NT2/D1 (cell line): ENCODE results near the gene RUNX1.

ENCODE experiments used
- DNase-seq: peaks from one replicate; pipeline ENCODE4 v3.0.0-alpha.2; 2011; ENCODE audit warnings: low read depth, low spot score
- H3K27me3 ChIP-seq: 2 replicates; pipeline ENCODE4 v1.6.0; 2011; ENCODE audit warnings: mild to moderate bottlenecking; ENCODE audit not compliant: insufficient read length, insufficient read depth
- H3K36me3 ChIP-seq: 2 replicates; pipeline ENCODE4 v1.6.1; 2011; ENCODE audit warnings: mild to moderate bottlenecking, low read length, mixed read lengths; ENCODE audit not compliant: insufficient read depth, insufficient read length
- H3K4me1 ChIP-seq: 2 replicates; pipeline ENCODE4 v1.5.1; 2011; ENCODE audit not compliant: insufficient read depth, insufficient read length
- H3K4me3 ChIP-seq: 2 replicates; pipeline ENCODE4 v1.5.1; 2011; ENCODE audit warnings: low read depth; ENCODE audit not compliant: insufficient read length
- H3K9ac ChIP-seq: 2 replicates; pipeline ENCODE4 v1.6.0; 2011; ENCODE audit warnings: low read depth; ENCODE audit not compliant: insufficient read length
- H3K9me3 ChIP-seq: 2 replicates; pipeline ENCODE4 v1.5.1; 2011; ENCODE audit warnings: mild to moderate bottlenecking, low read length; ENCODE audit not compliant: insufficient read depth
- SUZ12 ChIP-seq: IDR thresholded peaks from 2 replicates; pipeline ENCODE4 v1.6.1; 2011; ENCODE audit not compliant: insufficient read length, insufficient read depth; ENCODE audit errors: extremely low read depth
- YY1 ChIP-seq: IDR thresholded peaks from 2 replicates; pipeline ENCODE4 v1.6.1; 2011; ENCODE audit not compliant: insufficient read length, insufficient read depth
- ZNF274 ChIP-seq: IDR thresholded peaks from 2 replicates; pipeline ENCODE4 v1.6.1; 2011; ENCODE audit warnings: mild to moderate bottlenecking, low read depth, low read length

RUNX1 gene

DNA sequence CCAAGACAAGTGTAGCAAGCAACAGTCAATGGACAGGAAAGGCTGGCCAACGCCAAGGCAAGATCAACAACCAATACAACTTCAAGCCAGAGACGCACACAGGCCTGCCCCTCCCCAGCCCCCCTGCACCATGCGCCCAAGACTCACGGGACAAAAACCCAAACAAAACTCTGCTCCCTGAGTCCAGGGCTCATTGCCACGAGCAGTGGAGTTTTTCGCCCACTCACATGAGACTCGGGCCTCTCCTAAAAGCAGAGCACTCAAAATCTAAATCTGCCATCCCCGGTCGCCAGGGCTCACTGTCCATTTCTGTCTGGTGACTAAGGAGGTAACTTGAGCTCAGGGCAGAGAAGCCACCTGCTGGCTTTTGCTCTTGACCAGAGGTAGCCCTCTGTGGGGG is 205.5 kb downstream of the RUNX1 start:
- no peak for DNase-seq
- Histone ChIP-seq H3K4me1 (peaks cover 17% of the 10 kb centered on the region), H3K36me3 (peaks cover 46% of the 10 kb centered on the region), H3K9ac (no peak overlapping the region), H3K27me3 (no peaks in the 10 kb centered on the region), H3K9me3 (no peaks in the 10 kb centered on the region), H3K4me3 (no peak overlapping the region)
- no peak for TF ChIP-seq YY1
- no peak for TF ChIP-seq SUZ12
- no peak for TF ChIP-seq ZNF274

DNA sequence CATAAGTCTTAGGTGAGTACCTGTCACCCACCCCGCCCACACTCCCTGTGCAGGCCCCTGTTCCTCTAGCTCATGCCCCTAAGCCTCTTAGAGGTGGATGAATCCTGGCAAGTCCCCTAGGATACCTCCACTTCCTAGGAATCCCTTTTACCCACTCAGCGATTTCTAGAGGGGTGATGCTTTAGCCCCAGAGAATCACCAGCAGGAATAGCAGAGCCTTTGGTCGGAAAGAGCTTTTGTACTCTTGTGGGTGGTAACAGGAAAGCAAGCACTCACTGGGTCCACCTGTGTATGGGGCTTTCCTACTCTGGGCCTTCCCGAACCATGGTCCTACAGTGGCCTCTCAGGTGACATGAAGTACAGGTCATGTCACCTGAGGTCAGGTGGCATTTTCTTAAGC is 207.9 kb downstream of the RUNX1 start:
- Histone ChIP-seq H3K9me3 (no peaks in the 10 kb centered on the region), H3K4me3 (no peak overlapping the region), H3K36me3 (peaks cover 44% of the 10 kb centered on the region), H3K9ac (no peak overlapping the region), H3K4me1 (peaks cover 18% of the 10 kb centered on the region), H3K27me3 (no peaks in the 10 kb centered on the region)
- no peak for DNase-seq
- TF ChIP-seq YY1 (no peak), SUZ12 (no peak), ZNF274 (no peak)

DNA sequence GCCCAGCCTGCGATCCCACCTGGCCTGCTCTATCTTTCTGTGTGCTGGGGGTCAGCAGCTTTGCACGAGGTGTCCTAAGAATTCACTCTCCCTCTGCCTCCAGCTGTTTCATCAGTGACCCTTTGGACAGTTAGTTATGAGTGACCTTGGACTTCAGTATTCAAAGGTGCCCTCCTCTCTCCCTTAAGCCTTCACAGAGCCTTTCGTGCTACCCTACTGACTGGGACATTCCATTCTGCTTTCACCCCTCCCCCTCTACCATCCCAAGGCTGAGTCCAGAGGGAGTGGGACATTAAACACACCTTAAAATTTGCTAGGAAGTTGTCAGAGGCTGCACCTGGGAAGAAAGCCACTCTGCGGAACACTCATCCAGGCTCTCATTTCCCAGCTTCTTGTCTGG is 208.4 kb downstream of the RUNX1 start:
- H3K9me3 ChIP-seq, result no peaks in the 10 kb centered on the region
- H3K4me1 ChIP-seq, result peaks cover 21% of the 10 kb centered on the region
- H3K36me3 ChIP-seq, result peaks cover 48% of the 10 kb centered on the region
- DNase-seq, result no peak
- no peak for TF ChIP-seq YY1
- TF ChIP-seq SUZ12, result no peak
- no peak for TF ChIP-seq ZNF274
- no peak overlapping the region for H3K9ac ChIP-seq
- H3K27me3 ChIP-seq, result no peaks in the 10 kb centered on the region
- no peak overlapping the region for H3K4me3 ChIP-seq

DNA sequence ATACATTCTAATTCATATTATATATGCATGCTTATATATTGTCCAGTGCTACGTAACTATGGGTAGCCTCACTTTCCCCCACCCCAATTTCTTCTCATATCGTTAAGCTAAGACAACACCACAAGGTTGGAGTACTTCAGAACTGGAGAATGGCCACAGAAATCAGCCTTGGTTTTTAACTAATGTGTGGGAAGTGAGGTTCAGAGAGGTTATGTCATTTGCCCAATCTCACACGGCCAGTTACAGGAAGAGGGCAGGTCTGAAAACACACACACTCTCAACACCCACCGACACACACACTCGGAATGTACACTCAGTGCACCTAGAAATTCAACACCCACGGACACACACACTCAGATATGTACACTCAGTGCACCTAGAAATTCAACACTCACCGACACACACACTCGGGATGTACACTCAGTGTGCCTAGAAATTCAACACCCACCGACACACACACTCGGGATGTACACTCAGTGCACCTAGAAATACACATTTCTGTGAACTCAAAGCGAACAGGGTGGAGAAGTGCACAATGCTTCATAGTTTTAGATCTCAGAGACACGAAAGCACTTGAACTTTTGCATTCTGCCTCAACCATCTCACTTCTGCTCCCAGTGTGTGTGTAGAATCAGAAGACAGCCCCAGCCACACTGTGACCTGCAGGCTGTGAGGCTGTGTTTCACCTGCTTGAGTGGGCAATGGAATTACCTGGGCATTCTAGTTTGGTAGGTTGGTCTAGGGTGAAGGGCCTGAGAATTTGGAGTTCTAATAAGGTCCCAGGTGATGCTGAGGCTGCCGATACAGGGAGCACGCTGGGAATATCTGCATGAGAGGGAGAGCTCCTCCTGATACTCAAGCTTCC is 209.9 kb downstream of the RUNX1 start:
- TF ChIP-seq ZNF274 (no peak), SUZ12 (no peak), YY1 (no peak)
- Histone ChIP-seq H3K27me3 (no peaks in the 10 kb centered on the region), H3K4me1 (peaks cover 21% of the 10 kb centered on the region), H3K4me3 (no peak overlapping the region), H3K9ac (no peak overlapping the region), H3K9me3 (no peaks in the 10 kb centered on the region), H3K36me3 (peaks cover 55% of the 10 kb centered on the region)
- DNase-seq, result no peak

DNA sequence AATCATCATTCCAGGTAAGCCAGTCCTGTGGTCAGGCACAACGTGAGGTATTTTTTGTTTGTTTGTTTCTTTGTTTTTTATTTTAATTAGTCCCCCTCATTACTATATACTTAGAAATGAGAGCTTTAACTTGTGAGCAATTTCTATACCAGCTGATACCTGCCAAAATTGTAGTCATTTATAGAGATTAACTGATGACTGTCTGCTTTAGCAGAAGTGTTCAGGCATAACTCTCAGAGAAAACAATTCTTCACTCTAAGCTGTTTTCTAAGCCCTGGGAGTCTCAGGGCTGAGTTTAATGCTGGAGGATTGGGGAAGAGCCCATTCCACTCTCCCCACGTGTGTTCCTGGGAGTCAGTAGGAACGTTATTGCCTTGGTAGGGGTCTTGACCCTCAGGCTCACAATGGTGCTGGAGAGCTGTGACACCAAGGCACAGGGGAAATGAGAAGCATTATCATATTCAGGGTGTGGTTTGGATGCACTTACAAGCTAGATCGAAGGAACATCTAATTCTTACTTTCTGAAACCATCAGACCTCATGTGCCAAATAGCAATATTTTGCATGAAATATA is 212.1 kb downstream of the RUNX1 start:
- DNase-seq, result no peak
- TF ChIP-seq YY1 (no peak), SUZ12 (no peak), ZNF274 (no peak)
- Histone ChIP-seq H3K9me3 (no peaks in the 10 kb centered on the region), H3K27me3 (no peaks in the 10 kb centered on the region), H3K4me1 (peaks cover 20% of the 10 kb centered on the region), H3K4me3 (no peak overlapping the region), H3K36me3 (peaks cover 73% of the 10 kb centered on the region), H3K9ac (no peak overlapping the region)

DNA sequence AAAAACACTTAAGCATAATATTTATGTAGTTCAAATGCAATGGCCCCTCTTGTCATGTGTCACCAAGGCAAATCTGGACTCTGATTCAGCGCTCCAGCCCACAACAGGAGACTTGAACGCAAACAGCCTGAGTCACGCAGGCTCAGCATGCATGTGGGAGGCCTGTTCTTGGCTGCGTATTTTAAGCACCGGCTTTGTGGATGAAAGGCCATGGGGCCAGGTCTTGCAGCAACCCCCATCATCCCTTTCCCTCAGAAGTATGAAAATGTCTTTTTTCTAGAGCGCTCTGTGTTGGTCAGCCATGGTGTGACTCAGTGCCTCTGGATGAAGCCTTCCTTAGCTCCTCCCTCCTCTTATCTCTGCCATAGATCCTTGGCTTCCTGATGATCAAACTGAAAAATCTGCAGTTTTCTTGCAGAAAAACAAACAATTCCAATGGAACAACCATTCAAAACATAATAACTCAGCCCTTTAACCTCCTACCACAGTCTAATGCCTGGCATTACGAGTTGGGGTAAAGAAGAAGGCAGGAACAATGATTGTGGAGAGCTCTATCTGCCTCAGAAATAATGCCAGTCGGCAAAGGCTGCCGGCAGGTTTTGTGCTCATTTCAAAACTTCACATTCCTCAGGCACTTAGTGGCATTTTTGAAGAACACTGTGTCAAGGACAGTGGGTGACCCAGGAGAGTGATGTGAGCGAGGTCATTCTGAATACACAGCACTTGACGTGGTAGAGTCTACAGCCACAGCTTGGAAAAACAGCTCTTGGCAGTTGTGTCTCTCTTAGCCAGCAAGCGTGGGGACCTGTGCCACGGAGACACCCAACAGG is 212.8 kb downstream of the RUNX1 start:
- TF ChIP-seq ZNF274 (no peak), YY1 (no peak), SUZ12 (no peak)
- no peaks in the 10 kb centered on the region for H3K9me3 ChIP-seq
- peak overlapping the region; percentile 32 for H3K9ac ChIP-seq
- H3K36me3 ChIP-seq, result peaks cover 74% of the 10 kb centered on the region
- H3K27me3 ChIP-seq, result no peaks in the 10 kb centered on the region
- H3K4me1 ChIP-seq, result peaks cover 20% of the 10 kb centered on the region
- DNase-seq, result no peak
- H3K4me3 ChIP-seq, result no peak overlapping the region

DNA sequence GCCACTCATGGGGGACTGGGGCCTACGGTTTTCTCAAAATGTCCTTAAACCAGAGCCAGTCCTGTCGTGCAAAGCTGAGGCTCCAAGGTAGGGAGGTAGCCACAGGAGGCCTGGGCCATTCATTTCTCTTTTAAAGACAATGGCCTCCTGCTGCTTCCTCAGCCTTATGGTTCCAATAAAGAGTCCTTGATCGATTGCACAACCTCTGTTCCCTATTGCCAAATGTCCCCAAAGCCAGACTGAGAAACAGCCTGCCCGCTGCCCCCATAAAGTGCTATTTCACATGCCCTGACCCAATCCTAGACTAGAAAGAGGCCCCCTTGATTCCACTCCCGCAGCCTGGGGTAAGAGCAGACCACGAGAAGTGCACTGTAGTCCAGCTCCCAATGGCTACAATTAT is 213.6 kb downstream of the RUNX1 start:
- Histone ChIP-seq H3K9me3 (no peaks in the 10 kb centered on the region), H3K36me3 (peaks cover 74% of the 10 kb centered on the region), H3K9ac (no peak overlapping the region), H3K4me3 (no peak overlapping the region), H3K4me1 (peaks cover 16% of the 10 kb centered on the region), H3K27me3 (no peaks in the 10 kb centered on the region)
- DNase-seq, result peak; percentile 55
- TF ChIP-seq YY1 (no peak), ZNF274 (no peak)
